ENCODE results near the gene SUSD2.

- TF ChIP-seq POLR2A (IDR thresholded peaks at IDR 0.05) (no peak), CTCF (IDR thresholded peaks at IDR 0.05) (no peak)
Observed at GRCh38 chr22:24190159-24190540, 8.9 kb downstream of the SUSD2 start.
